Airway epithelial cell (primary cell): ENCODE measurements around the gene MSMB. TPM values are rescaled to one million over a fixed set of nuclear protein-coding genes. Genes with fewer than 3 reads are reported as not detected.

Experiments
- total RNA-seq: library from RNA; depleted of rRNA; stranded (reverse); fragments of >200 nt; gene quantifications from 2 replicates; pipeline ENCODE4 v1.2.3, GENCODE V29; 2015

Gene MSMB, protein sequence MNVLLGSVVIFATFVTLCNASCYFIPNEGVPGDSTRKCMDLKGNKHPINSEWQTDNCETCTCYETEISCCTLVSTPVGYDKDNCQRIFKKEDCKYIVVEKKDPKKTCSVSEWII
- 0.84 and 2.0 TPM in 2 replicates for total RNA-seq

DNA sequence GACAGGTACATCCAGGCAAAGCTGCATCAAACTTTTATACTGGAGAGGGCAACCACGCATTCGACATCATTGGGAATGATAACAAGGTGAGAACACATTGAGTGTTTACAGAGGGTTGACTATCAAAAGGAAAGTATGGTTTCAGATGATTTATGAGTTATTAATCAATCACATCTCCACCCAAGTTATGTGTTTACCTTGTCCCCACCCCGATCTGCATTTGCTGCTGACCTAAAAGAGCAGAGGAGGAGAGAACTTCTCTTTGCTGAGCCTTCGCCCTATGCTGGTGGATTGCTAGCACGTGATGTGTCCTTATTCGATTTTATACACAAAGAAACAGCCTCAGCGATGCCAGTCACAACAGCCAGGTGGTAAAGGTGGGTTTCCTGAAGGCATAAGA, at the start of gene MSMB:
MSMB (minus strand) TSS at position 9 of the 400 bp plus-strand sequence. CDS start 32 bp downstream, outside the sequence.

DNA sequence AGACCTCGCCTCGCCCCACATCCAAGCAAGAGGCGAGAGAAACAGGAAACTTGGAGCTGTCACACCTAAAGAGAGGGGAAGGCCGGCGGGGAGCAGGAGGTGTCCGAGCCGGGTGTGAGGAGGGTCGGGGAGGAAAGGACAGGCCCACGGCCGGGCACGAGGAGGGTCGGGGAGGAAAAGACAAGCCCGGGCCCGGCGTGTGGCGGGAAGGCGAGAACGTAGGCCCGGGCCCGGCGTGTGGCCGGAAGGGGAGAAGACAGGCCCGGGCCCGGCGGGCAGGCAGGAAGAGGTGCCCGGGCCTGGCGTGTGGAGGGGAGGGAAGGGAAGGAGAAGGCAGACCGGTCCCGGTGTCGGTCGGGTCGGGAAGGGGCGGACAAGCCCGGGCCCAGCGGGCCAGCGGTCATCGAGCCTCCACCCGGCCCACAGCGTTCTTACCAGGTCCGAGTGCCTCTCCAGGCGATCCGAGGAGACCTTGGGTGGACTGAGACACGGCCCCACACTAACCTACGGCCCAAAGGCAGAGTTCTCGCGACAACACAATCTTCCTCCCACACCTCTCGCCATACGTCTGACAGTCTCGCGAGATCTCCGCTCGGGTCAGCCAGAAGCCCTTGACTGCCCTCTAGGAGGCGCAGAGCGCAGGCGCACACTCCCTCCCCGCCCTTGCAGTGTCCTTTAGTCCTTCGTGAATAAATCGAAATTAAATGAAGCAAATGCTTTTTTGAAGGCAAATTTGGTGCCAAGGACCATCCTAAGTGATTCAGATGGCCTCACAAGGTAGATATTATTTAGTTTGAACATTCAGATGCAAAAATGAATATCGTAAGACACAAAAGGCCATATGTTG, 15.8 kb downstream of the MSMB start, which contains the start of gene NCOA4:
NCOA4 (minus strand) TSS at position 533 of the 847 bp plus-strand sequence. CDS start 13,943 bp downstream, outside the sequence.

Other genes starting within 250 kb of the MSMB start
- gene AGAP4, start 198.8 kb downstream of the MSMB start, total RNA-seq: 5.5 and 9.3 TPM in 2 replicates
- 93.3 and 102 TPM in 2 replicates for gene TIMM23, start 73.8 kb downstream of the MSMB start, total RNA-seq
- gene NCOA4, start 15.6 kb downstream of the MSMB start, total RNA-seq: 88.5 and 100 TPM in 2 replicates
- gene ANTXRL, start 240.7 kb upstream of the MSMB start, total RNA-seq: not detected in 2 replicates